ENCODE data around the gene SNTN. TPM values are rescaled to one million over a fixed set of nuclear protein-coding genes. Genes with fewer than 3 reads are reported as not detected.

Gene SNTN
- total RNA-seq, 4 donors from 2014 or later: not detected

DNA sequence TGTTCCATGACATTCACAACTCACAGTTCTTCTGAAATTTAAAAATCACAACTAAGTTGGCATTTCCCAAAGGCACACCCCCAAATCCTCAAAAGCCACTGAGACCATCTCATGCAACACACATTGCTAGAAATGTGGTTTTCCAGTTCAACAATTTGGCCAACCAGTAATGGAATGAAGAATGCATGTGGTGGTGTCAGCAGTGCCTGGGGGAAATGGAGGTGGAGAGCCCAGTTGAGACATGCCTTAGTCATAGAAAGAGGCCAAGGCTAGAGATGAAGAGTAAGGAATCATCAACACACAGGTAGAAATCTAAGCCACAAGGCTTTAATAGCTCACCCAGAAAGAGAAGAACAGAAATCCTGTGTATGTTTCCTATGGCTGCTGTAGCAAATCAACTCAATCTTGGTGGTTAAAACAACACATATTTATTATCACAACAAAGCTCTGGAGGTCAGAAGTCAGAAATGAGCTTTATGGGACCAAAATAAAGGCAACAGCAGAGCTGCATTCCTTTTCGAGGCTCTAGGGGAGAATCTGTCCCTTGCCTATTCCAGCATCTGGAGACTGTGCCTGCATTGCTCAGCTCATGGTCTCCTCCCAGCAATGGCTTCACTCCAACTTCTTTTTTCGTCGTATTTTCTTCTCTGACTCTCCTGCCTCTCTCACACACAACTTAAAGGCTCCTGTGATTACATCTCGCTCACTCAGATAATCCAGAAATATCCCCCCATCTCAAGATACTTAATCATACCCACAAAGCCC is 54.0 kb downstream of the SNTN start:
- no peak overlapping the region for H3K4me3 ChIP-seq
- intact Hi-C loops (cut with DNase I): no loop called here
- no peak overlapping the region for H3K27ac ChIP-seq (replicated peaks in 1 of 4)
- no peaks in the 10 kb centered on the region for H3K27me3 ChIP-seq
- WGBS: 55% methylated on average over 4 of the region's 4 CpGs
- no peaks in the 10 kb centered on the region for H3K36me3 ChIP-seq
- H3K4me1 ChIP-seq: no peaks in the 10 kb centered on the region
- H3K9me3 ChIP-seq: no peaks in the 10 kb centered on the region
- TF ChIP-seq POLR2A (IDR thresholded peaks at IDR 0.05; ENCODE audit: low read depth) (no peak), POLR2AphosphoS5 (IDR thresholded peaks at IDR 0.05) (no peak), EP300 (IDR thresholded peaks at IDR 0.05) (no peak)
- TF ChIP-seq, protein P1, sequence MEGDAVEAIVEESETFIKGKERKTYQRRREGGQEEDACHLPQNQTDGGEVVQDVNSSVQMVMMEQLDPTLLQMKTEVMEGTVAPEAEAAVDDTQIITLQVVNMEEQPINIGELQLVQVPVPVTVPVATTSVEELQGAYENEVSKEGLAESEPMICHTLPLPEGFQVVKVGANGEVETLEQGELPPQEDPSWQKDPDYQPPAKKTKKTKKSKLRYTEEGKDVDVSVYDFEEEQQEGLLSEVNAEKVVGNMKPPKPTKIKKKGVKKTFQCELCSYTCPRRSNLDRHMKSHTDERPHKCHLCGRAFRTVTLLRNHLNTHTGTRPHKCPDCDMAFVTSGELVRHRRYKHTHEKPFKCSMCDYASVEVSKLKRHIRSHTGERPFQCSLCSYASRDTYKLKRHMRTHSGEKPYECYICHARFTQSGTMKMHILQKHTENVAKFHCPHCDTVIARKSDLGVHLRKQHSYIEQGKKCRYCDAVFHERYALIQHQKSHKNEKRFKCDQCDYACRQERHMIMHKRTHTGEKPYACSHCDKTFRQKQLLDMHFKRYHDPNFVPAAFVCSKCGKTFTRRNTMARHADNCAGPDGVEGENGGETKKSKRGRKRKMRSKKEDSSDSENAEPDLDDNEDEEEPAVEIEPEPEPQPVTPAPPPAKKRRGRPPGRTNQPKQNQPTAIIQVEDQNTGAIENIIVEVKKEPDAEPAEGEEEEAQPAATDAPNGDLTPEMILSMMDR (IDR thresholded peaks at IDR 0.05): no peak
- DNase-seq (ENCODE audit: extremely low spot score): no peak

DNA sequence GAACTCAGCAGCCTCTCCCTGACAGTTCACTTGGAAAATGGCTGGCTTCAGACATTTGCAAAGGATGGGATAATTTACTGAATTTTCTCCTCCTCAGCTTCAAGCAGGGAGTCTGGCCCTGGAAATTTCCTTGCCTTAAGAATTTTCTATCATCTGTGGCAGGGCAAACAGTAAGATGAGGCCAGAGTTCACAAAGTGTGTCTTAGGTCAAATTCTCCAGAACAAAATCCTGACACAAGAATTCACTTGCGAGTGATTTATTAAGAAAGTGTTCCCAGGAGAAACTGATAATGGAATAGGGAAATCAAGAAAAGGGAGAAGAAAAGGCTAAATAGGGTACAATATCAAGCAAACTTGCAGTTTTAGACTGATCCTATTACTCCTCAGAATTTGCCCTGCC is 55.3 kb downstream of the SNTN start:
- H3K27ac ChIP-seq (replicated peaks in 1 of 4): no peak overlapping the region
- WGBS: 63% methylated on average over 1 of the region's 1 CpG
- H3K4me3 ChIP-seq: no peak overlapping the region
- H3K9me3 ChIP-seq: no peaks in the 10 kb centered on the region
- no peak for DNase-seq (ENCODE audit: extremely low spot score)
- TF ChIP-seq EP300 (IDR thresholded peaks at IDR 0.05): no peak
- no peak for TF ChIP-seq POLR2AphosphoS5 (IDR thresholded peaks at IDR 0.05)
- no peaks in the 10 kb centered on the region for H3K36me3 ChIP-seq
- H3K27me3 ChIP-seq: no peaks in the 10 kb centered on the region
- intact Hi-C loops (cut with DNase I): no loop called here
- no peaks in the 10 kb centered on the region for H3K4me1 ChIP-seq

DNA sequence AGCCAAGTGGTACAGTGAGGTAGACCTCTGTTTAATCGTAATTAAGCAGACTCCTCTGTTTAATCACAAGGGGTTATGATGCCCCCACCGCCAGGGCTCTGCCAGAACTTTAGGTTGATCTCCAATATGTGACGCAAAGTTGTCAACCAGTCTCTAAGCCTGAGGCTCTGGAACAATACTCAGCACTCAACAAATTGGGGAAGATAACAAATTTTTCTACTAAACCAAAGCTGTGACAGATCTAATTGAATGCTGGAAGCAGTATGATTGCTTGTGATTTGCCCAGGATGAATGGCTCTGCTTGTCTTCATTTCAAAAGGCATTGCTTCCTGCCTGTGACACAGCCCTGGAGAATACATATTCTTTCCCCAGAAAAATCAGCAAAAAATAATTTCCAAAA is 57.1 kb downstream of the SNTN start:
- WGBS: 81% methylated on average over 3 of the region's 3 CpGs
- H3K36me3 ChIP-seq: no peaks in the 10 kb centered on the region
- TF ChIP-seq EP300 (IDR thresholded peaks at IDR 0.05) (no peak), POLR2A (IDR thresholded peaks at IDR 0.05; ENCODE audit: low read depth) (no peak), POLR2AphosphoS5 (IDR thresholded peaks at IDR 0.05) (no peak)
- TF ChIP-seq, protein P1 (IDR thresholded peaks at IDR 0.05): no peak
- H3K4me3 ChIP-seq: no peak overlapping the region
- no peak for DNase-seq (ENCODE audit: extremely low spot score)
- intact Hi-C loops (cut with DNase I): no loop called here
- no peaks in the 10 kb centered on the region for H3K9me3 ChIP-seq
- no peaks in the 10 kb centered on the region for H3K27me3 ChIP-seq
- H3K4me1 ChIP-seq: no peaks in the 10 kb centered on the region
- H3K27ac ChIP-seq (replicated peaks in 1 of 4): no peak overlapping the region

Other genes starting within 250 kb of the SNTN start
- gene C3orf49, start 166.6 kb downstream of the SNTN start, total RNA-seq: not detected
- gene THOC7, start 211.1 kb downstream of the SNTN start, total RNA-seq: 100 to 1,000 TPM in 1 of 4 donors, 10 to 100 TPM in 3; 66.0 to 102 (median 78.8) TPM
- 10 to 100 TPM; 20.9 to 28.2 (median 22.6) TPM for gene ATXN7, start 211.2 kb downstream of the SNTN start, total RNA-seq

Measured in esophagus muscularis mucosa (tissue), 4 donors.